ENCODE data around the gene DYSF.

The DYSF gene

DNA sequence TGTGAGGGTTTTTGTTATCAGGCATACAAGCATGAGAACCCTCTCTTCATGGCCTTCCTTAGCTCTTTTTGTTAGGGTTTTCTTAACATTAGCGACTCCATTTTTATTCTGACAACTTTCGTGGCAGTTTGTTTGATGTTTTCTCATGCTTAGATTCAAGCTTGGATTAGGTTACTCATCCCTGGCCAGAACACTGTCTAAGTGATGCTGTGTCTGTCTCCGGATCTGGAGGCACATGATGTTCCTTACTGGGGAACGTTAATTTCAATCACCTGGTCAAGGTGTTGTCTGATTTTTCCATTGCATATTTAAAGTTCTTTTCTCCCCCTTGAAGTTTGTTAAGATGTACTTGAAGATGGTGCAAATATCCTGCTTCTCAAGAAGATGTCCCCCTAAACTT is 40.7 kb downstream of the DYSF start:
- Histone ChIP-seq H3K4me3 (no peak overlapping the region), H3K27ac (no peak overlapping the region)

DNA sequence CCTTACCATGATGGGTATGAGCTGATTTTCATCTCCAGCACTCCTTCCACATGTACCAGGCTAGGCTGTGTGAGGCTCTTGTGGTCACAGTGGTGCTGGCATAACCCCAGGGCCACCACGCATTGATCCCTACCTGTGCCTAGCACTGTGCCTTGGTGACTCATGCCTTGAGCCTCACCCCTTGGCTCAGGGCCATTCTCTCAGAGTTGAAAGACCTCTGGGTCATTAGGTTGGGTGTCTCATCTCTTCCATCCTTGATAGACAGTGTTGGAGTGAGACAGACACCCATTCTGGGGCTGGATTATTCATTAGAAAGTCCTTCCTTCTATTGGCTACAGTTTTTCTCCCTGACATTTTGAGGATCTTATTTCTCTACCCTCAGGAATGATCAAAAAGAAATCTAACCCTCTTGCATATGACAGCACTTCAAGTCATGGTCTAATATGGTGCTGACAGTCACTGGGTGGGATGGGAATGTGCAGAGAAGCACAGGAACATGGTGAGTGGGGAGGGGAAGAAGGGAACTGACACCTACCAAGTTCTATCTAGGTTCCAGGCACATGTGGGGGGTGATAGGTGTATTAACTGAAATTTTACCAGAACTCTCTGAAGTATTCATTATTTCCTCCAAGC is 41.3 kb downstream of the DYSF start:
- Histone ChIP-seq H3K4me3 (no peak overlapping the region), H3K27ac (no peak overlapping the region)

DNA sequence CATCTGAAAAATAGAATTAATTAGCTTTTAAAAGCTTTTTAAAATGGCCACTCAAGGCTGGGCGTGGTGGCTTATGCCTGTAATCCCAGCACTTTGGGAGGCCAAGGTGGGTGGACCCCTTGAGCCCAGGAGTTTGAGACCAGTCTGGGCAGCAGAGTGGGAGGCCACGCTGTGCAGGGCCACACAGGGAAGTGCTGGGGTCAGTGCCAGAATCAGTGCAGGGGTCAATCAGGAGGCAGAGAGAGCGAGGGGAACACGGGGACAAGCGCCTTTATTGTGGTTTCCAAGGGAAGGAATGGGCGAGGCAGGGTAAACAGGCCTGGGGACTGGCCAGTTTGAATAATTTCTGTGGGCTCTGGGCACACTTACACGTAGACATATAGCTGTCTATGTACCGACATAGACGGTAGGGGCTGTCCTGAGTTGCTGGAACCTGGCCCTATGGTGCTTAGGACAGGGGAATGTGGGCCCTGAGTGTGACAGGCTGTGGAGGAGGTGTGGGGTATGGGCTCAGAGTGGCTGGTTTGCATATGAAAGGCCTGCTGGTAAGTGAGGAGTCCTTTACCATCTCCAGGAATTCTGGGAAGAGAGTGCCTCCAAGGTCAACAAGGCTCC is 42.9 kb downstream of the DYSF start:
- Histone ChIP-seq H3K27ac (no peak overlapping the region), H3K4me3 (no peak overlapping the region)

DNA sequence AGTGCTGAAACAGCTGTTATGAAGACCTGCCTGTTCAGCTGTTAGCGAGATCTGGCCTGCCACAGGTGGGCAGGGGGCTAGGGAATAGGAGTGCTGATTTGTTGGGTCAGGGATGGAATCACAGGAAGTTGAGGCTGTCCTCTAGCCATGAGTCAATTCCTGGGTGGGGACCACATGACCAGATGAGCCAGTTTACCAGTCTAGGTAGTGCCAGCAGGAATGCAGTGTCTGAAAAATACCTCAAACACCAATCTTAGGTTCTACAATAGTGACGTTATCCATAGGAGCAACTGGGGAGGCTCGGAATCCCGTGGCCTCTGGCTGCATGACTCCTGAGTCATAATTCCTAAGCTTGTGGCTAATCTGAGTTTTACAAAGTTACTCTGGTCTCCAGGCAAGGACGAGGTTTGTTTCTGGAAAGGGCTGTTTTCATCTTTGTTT is 44.9 kb downstream of the DYSF start:
- H3K27ac ChIP-seq: peak overlapping the region in 5 of 21 experiments; percentile 7 to 34 (median 11)
- H3K4me3 ChIP-seq: no peak overlapping the region

DNA sequence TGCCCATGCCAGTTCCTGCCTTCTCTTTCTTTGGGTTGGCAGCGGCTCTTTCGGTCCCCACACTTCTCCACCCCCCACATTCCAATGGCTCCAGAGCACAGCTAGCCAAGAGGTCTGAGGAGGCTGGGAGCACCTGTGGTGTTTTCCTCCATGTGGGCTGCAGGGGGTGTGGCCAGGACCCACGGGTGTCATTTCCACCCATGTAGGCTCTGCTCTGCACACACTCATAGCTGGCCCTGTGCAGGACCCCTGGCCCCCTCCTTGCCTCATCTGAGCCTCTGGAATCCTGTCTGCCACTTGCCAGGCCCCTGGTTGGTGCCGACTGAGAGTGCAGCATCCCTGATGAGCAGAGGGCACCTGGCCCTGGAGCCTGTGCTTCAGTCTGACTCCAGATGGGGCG is 46.3 kb downstream of the DYSF start:
- no peak overlapping the region for H3K4me3 ChIP-seq
- H3K27ac ChIP-seq: peak overlapping the region in 10 of 21 experiments; percentile 3 to 77 (median 38)

DNA sequence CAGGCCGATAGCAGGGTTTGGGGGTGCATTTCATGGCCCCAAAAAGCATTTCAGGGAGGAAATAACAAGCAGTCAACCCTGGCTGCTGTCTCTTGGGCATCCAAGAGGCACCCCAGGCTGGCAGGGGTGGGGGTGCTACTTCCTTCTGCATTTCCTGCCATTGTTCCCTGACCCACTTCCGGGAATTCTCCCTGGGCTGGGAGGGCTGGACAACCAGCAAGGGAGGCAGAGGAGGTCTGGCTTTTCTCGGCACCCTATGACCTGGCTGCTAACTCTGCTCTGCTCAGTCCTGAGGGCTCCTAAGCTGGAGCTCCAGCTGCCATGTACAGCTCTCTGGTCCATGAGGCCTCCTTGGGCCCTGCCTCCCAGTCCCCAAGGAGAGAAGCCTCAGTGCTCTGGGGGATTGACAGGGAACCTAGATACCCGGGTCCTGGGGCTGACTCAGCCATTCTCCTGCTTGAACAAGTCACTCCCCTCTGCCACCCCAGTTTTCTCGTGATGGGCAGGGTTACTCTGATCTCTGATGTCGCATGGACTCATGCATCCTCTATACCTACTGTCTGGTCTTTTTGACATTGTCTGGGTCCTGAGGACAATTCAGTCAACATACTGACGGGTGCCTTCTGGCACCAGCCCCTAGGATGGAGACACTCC is 47.2 kb downstream of the DYSF start:
- Histone ChIP-seq H3K4me3 (no peak overlapping the region), H3K27ac (peak overlapping the region in 10 of 21 experiments; percentile 3 to 77 (median 34))

DNA sequence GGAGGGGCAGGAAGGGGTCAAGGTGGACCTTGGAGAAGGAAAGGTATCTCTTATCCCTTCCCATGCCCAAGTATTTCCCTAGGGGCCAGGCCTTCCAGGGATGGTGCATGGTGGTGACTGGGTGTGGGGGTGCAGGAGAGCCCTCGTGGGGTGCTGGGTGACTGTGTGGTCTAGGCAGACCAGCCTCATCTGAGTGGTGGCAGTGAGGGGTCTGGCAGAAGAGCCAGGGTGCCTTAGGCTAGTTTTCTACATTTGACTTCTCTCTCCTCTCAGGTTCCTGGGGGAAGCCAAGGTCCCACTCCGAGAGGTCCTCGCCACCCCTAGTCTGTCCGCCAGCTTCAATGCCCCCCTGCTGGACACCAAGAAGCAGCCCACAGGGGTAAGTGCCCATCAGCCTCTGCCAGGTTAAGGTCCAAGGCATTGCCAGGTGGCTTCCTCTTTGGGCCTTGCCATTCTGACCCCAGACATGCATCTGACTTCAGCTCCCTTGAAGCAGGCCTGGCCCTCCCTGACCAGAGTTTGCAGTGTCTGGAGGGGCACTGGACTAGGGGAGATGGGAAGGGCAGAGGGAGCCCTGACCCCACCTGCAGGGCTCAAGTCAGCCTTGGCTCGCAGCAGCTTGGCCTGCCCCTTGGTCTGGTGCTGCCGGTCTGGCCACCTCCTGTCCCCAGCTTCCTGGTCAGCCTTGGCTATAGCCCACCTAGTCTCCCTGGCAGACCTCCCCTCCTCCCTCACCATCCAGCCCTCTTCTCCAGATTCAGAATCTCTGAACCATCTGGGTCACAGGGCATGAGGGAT is 49.8 kb downstream of the DYSF start:
- H3K27ac ChIP-seq: peak overlapping the region in 5 of 21 experiments; percentile 1 to 54 (median 36)
- no peak overlapping the region for H3K4me3 ChIP-seq

DNA sequence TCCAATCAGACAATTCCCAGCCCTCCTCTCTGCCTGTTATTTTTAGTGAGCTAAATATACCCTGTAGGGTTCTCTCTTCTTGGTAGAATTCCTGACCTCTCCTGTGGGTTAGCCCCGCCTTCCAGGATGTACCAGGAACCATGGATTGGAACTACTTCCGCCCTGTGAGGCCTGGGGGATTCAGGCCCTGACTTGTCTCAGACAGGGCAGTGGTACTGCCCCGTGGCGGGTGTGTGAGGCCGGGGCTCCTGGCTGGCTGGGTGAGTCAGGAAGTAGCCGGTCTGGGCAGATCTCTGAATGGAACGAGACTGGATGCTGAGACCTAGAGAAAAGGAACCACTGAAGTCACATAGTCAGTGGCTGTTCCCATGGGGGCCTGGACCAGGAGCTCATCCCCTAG is 50.5 kb downstream of the DYSF start:
- Histone ChIP-seq H3K27ac (peak overlapping the region in 5 of 21 experiments; percentile 1 to 54 (median 36)), H3K4me3 (no peak overlapping the region)

DNA sequence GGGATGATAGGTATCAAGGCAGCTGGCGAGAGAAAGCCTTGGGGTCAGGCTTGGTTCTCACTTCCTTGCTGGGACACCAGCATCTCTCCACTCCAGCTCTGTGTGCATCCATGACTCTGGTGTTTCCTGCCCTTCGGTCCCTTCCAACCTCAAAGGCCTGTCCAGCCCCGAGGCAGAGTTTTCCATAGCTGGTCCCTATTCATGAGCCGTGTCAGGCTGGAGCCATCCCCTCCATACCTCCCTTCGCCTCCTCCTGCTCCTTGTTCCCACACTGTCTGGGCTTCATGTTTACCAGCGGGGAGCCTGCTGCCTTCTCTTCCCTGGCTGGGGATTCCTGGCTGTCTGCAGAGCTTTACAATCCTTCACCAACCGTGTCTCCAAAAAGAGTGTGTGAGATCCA is 51.2 kb downstream of the DYSF start:
- H3K4me3 ChIP-seq: no peak overlapping the region
- H3K27ac ChIP-seq: peak overlapping the region in 1 of 21 experiments; percentile 14

DNA sequence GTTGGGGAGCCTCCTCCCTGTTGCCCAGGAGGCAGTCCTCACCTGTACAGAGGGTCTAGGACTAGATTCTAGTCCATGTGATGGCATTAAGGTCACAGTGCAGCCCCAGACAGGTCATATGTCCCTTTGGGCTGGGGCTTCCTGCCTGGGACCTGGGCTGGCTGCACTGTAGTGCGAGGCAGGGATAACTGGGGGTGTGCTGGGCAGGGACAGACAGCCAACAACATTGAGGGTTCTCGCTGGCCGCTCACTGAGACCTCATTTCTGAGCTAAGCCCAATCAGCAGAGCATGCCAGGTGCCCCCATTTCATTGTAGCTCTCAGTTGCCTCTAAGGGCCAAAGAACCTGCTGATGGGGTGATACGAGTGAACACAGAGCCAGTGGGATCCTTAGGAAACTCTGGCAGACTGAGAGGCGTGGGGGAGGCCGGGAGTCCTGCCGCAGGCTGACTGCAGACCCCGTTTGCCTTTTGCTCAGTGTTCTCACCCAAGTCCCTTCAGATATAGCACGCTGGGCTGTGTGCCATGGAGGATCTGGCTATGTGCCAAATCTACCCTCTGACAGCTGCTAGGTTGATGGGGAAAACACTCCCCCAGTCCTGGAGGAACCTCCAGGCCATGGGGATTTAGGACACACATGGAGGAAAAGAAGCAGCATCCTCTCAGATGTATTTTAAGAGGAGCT is 51.9 kb downstream of the DYSF start:
- Histone ChIP-seq H3K27ac (no peak overlapping the region), H3K4me3 (no peak overlapping the region)

DNA sequence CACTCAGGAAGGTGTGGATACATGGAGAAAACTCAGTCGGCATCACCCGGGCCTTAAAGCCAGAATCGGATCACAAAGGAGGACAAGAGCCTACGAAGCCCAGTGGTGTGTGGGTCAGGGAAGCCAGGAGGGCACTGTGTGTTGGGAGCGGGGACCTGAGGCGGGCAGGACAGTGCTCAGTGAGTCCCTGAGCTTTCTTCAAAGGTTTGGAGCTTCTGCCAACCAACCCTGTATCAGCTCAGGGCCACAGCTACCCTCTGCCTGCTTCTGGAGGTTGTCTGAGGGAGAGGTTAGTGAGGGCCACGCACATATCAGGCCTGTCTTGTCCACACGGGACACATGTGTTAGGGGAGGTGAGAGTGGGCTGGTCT is 52.4 kb downstream of the DYSF start:
- Histone ChIP-seq H3K27ac (no peak overlapping the region), H3K4me3 (no peak overlapping the region)

DNA sequence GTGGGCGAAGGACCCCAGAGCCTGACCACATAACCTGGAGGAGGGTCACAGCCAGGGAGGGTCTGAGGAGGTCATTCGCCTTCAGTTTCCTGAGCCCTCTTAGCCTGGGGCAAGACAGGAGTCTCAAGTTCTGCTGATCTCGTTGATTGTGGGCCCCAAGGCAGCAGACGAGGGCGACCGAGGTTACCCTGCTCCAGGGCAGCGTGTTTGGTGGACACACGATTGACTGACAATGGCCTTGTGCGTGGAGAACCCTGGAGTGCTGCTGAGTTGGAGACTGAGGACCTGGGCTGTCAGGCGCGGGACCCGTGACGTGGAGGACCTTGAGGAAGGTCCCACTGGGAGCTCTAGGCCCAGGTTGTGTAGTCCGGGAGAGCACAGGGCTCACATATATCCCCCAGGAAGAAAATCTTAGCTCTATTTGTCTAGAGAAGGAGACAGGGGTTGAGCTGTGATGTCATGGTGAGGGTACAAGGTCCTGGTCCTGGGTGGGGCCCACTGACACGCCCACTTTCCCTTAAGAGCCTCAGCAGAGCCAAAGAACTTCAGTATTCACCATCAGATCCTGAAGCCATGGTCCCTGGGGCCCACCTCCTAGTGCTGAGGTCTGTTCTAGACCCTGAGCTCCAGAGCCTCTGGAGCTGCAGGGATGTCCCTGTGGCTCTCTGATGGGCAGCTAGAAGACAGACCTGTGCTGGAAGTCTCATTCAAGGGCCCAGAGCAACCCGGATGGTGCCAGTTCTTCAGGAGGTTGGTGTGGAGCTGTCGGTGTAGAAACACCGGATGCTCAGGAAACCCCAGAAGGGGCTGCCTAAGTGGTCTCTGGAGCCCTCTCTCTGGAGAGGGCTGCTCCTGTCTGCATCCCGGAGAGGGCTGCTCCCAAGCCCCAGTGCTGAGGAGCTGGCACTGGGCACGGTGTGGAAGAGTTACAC is 53.1 kb downstream of the DYSF start:
- Histone ChIP-seq H3K27ac (no peak overlapping the region), H3K4me3 (no peak overlapping the region)

DNA sequence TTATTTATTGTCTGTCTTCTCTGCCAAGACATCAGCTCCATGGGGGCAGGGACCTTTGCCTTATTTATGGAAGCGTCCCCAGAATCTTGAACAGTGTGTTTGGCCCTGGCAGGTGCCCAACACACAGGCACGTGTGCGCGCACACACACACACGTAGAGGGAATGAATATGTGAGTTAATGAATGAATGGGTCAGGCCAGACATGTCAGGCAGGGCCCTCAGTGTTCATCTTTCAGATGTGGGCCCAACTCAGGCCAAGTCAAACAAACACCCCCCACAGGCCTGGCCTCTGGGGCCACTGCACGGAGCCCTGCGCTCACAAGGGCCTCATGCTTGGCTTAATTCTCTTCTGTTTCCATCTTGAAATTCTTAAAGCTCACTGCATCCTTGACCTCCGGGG is 54.1 kb downstream of the DYSF start:
- H3K27ac ChIP-seq: no peak overlapping the region
- no peak overlapping the region for H3K4me3 ChIP-seq

DNA sequence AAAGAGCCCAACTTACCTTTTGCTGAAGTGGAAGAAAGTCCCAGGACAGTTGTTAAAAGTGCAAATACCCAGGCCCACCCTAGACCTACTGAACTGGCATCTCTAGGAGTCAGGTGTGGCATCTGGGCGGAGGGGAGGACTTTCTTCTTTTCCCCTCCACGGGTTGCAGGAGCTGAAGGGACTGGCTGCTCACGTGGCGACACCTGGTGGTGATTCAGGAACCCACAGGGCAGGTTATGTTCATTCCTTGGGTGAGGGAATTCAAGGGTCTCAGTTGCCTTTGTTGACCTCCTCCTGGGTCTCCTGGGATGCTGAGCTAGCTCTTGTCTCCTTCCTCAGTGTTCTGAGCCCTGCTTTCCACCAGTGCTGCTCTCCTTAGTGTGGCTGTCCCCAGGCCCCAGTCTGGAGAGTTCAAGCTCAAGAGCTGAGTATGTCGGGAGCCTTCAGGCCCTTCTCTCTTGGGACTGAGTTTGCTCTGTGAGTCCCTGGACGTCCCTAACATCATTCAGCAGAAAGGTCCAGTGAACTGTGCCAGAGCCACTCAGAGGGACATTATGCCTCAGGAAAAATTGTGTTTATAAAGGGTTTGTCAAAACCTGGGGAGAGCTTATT is 56.9 kb downstream of the DYSF start:
- Histone ChIP-seq H3K4me3 (no peak overlapping the region), H3K27ac (no peak overlapping the region)

DNA sequence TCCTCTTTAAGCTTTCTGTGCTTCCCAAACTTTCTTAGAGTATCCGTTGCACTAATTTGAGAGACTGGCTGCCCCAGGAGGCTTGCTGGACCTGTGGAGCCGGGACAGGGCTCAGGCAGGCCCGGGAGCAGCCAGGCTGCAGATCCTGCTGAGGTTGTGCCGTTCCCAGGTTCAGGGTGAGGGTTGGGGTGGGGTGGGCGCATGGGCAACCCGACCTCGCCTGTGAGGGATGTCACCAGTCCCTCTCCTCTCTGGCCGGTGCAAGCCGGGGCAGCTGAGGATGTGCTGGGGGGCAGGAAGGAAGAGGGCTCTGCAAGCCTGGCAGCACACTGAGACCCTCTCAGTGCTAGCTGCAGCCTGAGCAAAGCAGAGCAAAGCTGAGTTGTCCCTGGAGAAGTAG is 57.6 kb downstream of the DYSF start:
- H3K27ac ChIP-seq: no peak overlapping the region
- H3K4me3 ChIP-seq: no peak overlapping the region

DNA sequence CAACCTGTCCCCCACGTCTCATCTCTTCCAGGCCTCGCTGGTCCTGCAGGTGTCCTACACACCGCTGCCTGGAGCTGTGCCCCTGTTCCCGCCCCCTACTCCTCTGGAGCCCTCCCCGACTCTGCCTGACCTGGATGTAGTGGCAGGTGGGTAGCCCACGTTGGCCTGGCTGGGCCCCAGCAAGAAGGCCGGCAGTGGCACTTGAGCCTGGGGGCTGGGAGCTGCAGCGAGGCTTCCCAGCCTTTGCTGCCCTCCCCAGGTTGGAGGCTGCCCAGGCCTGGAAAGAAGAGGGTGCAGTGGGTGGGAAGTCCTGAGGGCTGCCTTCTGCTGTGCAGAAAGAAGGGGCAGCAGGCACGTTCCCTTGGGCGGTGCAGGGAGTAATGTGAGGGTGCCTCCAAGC is 58.4 kb downstream of the DYSF start:
- H3K4me3 ChIP-seq: no peak overlapping the region
- H3K27ac ChIP-seq: no peak overlapping the region

DNA sequence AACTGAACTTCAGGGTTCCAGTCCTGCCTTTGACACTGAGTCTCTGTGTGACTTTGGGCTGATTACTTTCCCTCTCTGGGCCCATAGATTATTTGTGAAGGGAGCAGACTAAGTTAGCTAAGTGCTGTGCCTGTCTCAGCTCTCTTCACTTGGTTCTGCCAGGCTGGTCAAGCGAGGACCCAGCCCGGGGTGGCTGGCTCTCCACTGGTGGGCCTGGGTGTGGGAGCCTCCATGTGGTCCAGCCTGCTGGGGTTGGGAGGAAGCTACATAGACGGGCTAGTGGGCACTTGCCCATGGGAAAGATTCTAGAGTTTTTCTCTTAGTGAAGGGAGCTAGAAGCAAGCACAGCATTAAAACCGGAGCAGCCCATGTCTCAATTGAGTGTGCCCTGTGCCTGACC is 59.0 kb downstream of the DYSF start:
- Histone ChIP-seq H3K27ac (no peak overlapping the region), H3K4me3 (no peak overlapping the region)

DNA sequence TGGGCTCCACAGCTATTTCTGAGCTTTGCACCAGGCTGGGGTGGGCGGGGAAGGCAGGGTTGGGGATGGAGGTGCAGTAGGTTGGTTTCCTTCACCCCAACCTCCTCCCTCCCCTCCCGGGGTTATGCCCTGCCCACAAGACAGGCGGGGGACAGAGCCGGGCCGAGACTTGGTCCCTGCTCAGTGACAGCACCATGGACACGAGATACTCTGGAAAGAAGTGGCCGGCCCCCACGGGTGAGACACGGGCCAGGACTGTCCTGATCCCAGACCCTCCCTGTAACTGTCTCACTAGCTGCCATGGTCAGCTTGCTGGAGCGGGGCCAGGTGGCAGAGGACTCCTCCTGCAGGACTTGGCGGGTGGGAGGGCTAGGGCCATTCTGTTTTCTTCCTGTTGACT is 59.7 kb downstream of the DYSF start:
- H3K4me3 ChIP-seq: no peak overlapping the region
- no peak overlapping the region for H3K27ac ChIP-seq

DNA sequence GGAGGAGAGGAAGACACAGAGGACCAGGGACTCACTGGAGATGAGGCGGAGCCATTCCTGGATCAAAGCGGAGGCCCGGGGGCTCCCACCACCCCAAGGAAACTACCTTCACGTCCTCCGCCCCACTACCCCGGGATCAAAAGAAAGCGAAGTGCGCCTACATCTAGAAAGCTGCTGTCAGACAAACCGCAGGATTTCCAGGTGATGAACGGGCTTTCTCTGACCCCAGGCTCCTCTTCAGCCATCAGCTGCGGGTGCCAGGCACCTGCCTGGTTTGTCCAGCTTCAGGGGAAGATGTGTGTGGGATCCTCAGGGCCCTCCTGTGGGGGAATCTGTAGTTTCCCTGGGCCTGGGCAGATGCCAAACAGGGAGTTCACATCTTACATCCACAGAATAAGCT is 60.4 kb downstream of the DYSF start:
- Histone ChIP-seq H3K4me3 (no peak overlapping the region), H3K27ac (no peak overlapping the region)
